Activated CD4-positive, alpha-beta T cell treated with anti-CD3 and anti-CD28 coated beads for 1 hour (primary cell): ENCODE data around the gene OBSCN.
"Not testable (repeated sequence)": the region's sequence is repeated elsewhere in the genome, so short reads cannot be mapped to it uniquely, and the experiment has no call there.

Experiments used
- DNase-seq: peaks from one replicate; pipeline ENCODE4 v3.0.0-alpha.2; 2020

The OBSCN gene

DNA sequence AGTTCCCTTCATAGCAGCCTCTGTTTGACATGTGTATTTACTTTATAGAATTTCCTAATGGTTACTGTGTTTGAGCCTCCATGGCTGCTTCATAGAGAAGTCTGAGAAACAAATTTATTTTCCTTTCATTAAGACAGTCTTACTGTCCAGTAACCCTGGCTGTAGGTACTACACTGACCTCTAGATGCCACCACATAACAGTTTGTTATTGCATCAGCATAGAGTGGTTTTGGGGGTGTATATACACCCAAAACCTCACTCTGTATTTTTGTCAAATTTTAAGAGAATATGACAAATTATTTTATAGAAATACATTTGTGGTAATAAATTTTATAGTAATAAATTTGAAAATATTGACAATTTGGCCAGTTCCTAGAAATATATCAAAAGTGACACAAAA, 57.3 kb downstream of the OBSCN start:
- DNase-seq, result no peak

DNA sequence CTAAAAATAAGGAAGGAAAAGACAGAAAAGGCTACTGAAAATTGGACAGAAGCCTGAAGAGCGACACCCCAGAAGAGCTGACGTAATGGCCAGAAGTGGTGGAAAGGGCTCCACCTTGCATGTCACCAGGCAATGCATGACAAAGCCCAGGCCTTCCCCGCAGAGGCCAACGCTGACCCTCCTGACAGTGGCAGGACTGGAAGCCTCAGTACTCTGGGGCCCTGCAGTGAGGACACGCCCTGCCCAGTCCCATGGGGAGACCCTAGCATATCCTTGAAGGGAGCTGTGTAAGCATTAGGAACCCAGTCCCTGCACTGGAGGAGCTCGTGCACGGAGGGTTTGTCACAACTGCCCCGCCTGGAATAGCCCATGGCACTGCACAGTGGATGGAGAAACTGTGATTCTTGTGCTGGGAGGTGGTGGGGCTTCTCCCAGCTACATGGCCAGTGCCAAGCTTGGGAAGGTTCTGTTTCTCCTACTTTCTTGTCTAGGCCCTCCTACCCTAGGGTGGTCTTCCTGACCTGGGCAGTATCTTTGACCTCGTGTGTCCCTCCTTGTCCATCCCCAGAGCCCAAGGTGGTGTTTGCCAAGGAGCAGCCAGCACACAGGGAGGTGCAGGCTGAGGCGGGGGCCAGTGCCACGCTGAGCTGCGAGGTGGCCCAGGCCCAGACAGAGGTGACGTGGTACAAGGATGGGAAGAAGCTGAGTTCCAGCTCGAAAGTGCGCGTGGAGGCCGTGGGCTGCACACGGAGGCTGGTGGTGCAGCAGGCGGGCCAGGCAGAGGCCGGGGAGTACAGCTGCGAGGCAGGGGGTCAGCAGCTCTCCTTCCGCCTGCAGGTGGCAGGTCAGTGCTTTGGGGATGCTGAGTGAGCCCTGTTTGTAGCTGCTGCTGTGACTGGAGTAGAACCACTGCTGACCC, 60.4 kb downstream of the OBSCN start:
- DNase-seq, result no peak

DNA sequence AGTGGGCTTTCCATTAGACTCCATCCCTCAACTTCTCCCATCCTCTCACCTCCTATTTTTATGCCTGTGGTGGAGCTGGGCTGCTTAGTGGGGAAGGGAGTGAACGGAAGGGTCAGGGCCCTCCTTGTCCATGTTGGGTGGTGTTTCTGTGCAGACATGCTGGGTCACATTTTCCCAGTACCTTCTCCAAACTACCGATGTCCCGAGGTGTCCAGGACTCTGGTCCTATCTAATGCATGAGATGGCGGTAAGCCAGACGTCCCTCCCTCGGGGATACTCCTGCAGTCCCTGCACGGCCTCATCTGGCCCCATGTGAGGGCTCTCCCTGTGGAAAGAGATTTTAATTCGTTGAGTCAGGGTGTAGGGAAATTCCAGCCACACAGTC, 61.0 kb downstream of the OBSCN start:
- DNase-seq, result no peak

DNA sequence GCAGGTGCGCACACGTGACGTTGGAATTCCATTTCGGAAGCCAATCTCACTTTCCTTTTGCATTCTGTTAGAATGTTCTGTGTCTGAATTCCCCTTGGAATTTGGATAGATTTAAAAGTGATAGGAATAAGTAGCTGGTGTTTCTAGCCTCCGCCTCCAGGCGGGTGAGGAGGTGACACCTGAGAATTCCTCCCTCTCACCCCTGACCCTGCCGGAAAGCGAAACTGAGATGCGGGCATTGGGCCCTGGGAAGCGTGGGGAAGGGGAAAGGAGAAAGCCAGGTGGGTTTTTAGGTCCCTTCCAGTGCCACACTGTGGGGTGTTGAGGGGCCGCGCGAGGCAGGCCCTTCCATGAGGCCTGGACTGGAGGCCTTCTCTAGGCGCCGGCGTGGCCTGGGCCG, 61.6 kb downstream of the OBSCN start:
- DNase-seq, result not testable (repeated sequence)

DNA sequence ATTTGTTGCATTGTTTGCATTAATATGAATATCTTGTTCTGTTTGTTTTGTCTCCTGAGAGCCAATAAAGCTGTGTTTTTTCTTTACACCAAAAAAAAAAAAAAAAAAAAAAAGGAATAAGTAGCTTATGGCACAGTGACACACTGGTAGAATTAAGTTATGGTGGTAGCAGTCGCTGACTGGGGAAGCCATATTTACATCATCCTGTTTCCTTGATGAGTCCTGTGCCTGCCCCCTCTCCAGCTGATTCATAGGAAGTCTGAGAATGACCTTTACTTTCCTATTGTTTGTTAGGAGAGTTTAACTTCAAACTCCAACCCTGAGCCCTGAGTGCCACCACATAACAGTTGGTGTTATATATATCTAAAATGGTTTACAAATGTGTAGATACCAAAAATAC, 62.2 kb downstream of the OBSCN start:
- DNase-seq, result no peak

DNA sequence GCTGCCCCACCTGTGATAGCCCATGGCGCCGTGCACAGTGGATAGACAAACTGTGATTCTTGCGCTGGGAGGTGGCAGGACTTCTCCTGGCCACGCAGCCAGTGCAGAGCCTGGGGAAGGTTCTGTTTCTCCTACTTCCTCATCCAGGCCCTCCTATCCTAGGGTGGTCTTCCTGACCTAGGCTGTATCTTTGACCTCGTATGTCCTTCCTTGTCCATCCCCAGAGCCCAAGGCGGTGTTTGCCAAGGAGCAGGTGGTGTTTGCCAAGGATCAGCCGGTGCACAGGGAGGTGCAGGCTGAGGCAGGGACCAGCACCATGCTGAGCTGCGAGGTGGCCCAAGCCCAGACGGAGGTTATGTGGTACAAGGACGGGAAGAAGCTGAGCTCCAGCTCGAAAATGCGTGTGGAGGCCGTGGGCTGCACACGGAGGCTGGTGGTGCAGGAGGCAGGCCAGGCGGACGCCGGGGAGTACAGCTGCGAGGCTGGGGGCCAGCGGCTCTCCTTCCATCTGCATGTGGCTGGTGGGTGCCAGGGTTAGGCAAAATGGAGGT, 63.9 kb downstream of the OBSCN start:
- DNase-seq, result no peak

DNA sequence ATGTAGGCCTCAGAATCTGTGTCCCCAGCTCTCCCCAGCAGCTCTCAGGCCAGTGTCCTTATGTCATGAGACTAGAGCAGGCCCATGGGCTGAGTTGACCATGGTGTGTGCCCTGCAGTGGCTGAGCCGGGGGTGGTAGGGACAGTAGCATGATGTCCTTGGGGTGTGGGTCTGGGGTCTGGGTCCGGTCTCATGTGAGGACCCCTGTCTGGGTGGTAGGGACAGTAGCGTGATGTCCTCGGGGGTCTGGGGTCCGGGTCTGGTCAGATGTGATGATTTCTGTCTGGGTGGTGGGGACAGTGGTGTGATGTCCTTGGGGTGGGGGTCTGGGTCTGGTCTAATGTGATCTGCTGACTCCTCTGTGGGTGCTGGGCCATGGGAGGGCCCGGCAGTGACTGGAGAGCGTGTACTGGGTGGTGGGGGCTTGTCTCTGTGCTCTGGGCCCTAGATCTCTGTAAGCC, 64.5 kb downstream of the OBSCN start:
- no peak for DNase-seq

DNA sequence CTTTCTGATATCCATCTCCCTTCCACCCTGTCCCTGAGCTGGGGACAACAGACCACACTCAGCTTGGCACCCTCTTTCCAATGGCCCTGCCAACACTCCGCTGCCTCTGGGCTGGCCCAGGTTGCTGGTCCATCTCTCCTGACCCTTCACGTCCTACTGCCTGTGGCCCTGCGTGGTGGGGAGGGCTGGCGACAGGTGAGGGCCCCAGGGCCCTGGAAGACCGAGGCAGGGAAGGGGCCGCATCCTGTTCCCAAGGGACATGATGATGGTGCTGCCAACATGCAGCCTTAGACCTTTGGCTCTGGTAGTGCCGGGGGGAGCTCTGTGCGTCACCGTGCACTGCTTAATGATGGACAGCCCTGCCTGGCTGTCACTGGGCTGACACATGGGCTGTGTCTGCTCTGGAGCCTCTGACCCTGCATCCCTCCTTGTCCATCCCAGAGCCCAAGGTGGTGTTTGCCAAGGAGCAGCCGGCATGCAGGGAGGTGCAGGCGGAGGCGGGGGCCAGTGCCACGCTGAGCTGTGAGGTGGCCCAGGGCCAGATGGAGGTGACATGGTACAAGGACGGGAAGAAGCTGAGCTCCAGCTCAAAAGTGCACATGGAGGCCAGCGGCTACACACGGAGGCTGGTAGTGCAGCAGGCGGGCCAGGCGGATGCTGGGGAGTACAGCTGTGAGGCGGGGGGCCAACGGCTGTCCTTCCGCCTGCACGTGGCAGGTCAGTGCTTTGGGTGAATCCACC, 65.2 kb downstream of the OBSCN start:
- DNase-seq, result peak; percentile 5

DNA sequence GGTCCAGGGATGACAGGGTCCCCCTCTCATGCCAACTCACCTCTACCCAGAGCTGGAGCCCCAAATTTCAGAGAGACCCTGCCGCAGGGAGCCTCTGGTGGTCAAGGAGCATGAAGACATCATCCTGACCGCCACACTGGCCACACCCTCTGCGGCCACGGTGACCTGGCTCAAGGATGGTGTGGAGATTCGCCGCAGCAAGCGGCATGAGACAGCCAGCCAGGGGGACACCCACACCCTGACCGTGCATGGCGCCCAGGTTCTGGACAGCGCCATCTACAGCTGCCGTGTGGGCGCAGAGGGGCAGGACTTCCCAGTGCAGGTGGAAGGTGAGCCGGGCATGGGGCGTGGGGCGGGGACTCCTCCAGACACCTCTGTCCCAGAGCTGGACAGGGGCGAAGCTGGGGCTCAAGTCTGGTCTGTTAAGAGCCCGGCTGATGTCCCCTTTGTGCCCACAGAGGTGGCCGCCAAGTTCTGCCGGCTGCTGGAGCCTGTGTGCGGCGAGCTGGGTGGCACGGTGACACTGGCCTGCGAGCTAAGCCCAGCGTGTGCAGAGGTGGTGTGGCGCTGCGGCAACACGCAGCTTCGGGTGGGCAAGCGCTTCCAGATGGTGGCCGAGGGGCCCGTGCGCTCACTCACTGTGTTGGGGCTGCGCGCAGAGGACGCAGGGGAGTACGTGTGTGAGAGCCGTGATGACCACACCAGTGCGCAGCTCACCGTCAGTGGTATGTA, 66.0 kb downstream of the OBSCN start:
- peak; percentile 6 for DNase-seq

DNA sequence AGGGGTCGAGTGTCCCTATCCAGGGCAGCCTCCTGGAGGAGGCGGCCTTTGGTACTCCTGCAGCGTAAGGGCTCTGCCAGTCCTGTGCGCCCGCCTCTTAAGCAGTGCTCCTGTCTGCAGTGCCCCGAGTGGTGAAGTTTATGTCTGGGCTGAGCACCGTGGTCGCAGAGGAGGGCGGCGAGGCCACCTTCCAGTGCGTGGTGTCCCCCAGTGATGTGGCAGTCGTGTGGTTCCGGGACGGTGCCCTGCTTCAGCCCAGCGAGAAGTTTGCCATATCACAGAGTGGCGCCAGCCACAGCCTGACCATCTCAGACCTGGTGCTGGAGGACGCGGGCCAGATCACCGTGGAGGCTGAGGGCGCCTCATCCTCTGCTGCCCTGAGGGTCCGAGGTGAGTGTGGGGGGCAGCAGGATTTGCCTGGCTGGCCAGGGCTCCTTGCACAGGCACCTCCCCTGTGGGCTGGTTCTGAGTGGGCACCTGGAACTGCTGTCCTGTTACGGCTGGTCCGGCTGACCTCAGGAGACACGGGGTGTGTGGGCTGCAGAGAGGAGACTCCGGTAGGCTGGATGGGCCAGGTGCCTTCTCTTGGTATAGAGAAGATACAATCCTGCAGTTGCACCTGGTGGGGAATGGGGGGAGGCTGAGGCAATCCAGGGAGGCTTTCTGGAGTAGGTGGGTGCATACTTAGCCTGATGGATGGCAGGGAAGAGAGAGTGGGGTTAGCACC, 66.8 kb downstream of the OBSCN start:
- peak; percentile 7 for DNase-seq

DNA sequence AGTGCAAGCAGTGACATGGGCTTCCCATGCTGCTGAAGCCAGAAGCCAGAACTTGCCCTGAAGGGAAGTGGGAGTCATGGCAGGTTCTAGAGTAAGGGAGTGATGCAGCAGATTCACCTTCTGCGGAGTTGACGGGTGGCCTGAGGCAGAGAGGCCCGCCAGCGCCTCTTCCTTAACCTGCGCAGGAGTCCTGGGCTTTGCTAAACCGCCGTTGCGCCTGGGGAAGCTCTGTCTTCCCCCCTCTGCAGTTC, 67.3 kb downstream of the OBSCN start:
- no peak for DNase-seq

DNA sequence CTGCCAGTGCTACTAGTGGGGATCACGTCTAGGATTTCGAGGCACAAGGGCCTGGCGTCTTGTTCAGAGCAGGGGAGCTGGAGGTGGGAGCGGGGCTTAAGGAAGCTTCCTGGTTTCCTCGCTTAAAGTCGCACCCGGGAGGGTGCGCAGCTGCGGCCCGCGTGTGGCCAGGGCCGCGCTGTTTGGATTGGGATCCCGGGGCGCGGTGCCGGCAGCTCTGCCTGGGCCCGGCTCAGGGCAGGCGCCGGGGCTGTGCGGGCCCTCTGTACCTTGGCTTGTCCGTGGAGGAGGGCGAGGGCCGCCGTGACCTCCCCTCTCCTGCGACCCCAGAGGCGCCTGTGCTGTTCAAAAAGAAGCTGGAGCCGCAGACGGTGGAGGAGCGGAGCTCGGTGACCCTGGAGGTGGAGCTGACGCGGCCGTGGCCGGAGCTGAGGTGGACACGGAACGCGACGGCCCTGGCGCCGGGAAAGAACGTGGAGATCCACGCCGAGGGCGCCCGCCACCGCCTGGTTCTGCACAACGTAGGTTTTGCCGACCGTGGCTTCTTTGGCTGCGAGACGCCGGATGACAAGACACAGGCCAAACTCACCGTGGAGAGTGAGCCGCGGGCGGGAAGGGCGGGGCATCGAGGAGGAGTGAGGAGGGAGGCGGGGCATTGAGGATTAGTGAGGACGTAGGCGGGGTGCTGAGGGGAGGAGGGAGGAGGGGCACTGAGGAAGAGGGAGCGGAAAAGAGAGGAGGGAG, 67.8 kb downstream of the OBSCN start:
- peak; percentile 83 for DNase-seq

DNA sequence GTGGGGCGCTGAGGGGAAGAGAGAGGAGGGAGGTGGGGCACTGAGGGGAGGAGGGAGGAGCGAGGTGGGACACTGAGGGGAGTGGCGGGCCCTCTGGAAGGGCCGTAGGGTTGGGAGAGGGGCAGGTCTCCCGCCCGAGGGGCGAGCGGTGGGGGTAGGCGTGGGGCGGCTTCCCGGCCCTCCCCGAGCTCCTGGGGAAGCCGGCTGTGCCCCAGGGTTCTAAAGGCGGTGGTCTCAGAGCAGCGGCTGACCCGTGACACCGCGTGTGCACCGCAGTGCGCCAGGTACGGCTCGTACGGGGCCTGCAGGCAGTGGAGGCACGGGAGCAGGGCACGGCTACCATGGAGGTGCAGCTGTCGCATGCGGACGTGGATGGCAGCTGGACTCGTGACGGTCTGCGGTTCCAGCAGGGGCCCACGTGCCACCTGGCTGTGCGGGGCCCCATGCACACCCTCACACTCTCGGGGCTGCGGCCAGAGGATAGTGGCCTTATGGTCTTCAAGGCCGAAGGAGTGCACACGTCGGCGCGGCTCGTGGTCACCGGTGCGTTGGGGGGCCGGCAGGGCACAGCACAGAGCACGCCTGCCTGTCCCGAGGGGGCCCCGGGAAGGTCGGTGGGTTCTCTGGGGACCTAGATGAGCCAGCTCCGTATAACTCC, 68.5 kb downstream of the OBSCN start:
- DNase-seq, result no peak

DNA sequence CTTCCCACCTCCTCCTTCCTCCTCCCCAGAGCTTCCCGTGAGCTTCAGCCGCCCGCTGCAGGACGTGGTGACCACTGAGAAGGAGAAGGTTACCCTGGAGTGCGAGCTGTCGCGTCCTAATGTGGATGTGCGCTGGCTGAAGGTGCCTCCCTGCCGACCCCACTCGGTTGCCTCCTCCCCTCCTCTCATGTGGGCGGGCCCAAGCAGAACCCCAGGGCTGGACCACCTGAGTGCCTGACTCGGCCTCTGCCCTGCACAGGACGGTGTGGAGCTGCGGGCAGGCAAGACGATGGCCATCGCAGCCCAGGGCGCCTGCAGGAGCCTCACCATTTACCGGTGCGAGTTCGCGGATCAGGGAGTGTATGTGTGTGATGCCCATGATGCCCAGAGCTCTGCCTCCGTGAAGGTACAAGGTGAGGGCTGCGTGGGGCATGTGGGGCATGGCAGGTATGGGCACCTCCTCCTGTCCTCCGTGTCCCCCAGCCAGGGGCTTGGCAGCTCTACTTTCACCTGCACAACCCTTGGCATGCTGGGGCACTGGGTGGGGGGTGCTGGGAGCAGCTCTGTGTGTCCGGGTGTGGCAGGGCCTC, 69.2 kb downstream of the OBSCN start:
- peak; percentile 7 for DNase-seq

DNA sequence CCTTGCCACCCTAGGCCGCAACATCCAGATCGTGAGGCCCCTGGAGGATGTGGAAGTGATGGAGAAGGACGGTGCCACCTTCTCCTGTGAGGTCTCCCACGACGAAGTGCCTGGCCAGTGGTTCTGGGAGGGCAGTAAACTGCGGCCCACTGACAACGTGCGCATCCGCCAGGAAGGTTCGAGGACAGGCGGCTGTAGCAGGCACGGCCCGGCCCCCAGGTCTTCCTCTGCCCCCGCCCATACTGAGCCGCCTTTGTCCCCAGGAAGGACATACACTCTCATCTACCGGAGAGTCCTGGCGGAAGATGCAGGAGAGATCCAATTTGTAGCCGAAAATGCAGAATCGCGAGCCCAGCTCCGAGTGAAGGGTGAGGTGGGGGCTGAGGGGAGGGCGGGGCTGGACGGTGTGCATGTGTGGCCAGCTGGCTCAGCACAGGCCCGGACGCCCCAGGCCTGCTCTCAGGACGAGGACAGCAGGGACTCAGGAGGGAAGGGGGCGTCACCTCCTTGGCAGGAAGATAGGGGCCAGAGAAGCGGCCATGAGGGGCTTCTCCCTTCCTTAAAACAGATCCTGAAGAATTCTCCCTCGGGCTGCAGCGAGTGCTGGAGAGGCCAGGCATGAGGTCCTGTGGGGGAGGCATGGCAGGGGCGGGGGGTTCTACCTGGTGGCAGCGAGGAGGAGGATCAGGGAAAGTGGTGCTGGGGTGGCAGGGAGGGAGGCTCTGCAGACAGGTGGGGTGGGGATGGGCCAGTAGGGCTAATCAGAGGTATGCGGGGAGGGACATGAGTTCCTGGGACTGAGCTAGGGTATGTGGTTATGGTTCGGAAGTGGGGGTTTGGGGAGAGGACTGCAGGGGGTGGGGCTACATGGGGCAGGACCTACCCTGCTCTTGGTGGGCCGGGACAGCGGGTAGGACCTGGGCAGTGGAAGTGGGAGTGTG, 69.9 kb downstream of the OBSCN start:
- DNase-seq, result no peak

DNA sequence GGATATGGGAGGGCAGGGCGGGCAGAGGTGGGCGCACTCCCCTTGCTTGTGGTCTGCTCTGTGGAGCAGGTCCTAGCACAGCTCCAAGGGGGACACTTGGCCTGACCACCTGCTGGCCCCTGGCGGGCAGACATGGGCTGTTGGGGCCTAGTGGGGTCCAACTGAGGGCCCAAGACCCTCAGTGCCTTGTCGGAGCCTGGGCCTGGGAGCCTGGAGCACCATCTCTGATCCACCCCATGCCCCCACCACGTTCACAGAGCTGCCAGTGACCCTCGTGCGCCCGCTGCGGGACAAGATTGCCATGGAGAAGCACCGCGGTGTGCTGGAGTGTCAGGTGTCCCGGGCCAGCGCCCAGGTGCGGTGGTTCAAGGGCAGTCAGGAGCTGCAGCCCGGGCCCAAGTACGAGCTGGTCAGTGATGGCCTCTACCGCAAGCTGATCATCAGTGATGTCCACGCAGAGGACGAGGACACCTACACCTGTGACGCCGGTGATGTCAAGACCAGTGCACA, 70.6 kb downstream of the OBSCN start:
- DNase-seq, result peak; percentile 6

DNA sequence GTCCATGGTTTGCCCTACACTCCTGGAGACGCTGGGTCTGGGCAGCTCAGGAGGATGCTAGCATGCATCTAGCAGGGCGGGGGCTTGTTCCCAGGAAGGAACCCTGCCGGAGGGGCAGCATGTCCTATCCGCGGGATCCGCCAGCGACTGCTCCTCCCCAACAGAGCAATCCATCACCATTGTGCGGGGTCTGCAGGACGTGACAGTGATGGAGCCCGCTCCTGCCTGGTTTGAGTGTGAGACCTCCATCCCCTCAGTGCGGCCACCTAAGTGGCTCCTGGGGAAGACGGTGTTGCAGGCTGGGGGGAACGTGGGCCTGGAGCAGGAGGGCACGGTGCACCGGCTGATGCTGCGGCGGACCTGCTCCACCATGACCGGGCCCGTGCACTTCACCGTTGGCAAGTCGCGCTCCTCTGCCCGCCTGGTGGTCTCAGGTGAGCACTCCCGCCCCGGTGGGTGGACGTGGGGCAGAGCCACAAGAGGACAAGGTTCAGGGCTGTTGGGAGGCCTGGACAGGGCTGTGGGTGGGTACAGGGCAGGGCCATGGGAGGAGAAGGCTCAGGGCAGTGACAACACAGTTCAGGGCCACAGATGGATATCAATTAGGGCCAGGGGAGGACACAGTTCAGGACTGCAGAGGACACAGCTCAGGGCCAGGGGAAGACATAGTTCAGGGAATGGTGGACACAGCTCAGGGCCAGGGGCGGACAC, 71.3 kb downstream of the OBSCN start:
- peak; percentile 6 for DNase-seq

DNA sequence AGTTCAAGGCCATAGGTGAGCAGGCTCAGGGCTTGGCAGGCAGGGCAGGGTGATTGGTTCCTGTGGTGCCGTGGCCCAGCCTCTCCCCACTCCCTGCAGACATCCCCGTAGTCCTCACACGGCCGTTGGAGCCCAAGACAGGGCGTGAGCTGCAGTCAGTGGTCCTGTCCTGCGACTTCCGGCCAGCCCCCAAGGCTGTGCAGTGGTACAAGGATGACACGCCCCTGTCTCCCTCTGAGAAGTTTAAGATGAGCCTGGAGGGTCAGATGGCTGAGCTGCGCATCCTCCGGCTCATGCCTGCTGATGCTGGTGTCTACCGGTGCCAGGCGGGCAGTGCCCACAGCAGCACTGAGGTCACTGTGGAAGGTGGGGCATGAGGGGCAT, 71.9 kb downstream of the OBSCN start:
- no peak for DNase-seq
